Measurements from ENCODE around the gene LEFTY2.
A peak's percentile ranks its signal among the peaks of the same experiment; 100 is the strongest.
"Not testable (repeated sequence)": the region's sequence is repeated elsewhere in the genome, so short reads cannot be mapped to it uniquely, and the experiment has no call there.

The LEFTY2 gene

GRCh38 chr1:225953315-225953714 is 12.3 kb upstream of the LEFTY2 start:
- DNase-seq: no peak

GRCh38 chr1:225950905-225951497 is 10.0 kb upstream of the LEFTY2 start:
- no peak for DNase-seq

DNA sequence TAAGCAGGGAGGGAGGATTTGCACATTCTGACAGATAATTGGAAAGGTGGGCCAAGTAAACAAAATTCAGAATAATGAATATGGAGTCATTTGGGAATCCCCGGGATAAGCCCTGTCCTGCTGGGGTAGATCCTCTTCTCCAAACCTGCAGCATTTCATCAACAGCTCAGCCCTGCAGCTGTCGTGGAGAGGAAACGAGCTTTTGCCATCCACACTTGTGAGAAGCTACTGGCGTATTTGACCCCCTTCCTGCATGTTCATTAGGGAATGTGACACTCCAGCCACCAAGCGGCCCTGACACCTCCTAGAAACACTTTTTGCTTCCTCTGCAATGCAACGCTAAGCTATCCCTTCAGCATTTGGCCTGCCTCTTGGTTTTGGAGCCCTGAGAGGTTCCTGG is 8.0 kb upstream of the LEFTY2 start:
- DNase-seq: no peak

DNA sequence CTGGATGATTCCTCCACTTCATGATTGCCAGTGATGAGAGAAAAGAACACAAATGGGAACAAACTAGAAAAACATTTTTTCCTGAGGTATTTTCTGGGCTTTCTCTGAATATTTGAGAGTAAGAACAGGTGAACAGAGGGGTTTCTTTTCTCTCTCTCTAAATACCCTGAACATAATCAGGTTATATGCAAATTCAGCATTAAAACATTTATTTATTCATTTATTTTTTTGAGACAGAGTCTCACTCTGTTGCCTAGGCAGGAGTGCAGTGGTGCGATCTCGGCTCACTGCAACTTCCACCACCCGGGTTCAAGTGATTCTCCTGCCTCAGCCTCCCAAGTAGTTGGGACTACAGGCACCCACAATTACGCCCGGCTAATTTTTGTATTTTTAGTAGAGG is 5.8 kb upstream of the LEFTY2 start:
- no peak for DNase-seq

GRCh38 chr1:225946082-225946620 is 5.1 kb upstream of the LEFTY2 start:
- no peak for DNase-seq

DNA sequence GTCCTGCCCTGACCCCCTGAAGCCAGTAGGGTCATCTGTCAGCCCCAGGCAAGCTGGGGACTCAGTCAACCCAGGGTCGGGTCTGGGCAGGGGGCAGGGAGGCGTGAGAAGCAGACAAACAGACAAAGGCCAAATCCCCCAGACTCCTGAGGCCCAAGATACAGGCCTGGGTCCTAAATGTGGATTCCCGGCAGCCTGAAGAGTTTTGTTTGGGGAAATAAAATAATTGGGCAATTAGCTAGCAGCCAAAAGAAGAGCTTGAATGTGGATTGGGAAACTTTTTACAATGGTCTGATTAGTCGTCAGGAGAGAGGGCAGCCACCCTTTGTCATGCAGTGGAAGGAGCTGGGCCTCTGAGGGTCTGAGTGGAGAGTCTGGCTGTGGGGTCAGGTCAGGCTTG is 4.5 kb upstream of the LEFTY2 start:
- no peak for DNase-seq

- DNase-seq: no peak
Observed at GRCh38 chr1:225944951-225945350, 3.9 kb upstream of the LEFTY2 start.

DNA sequence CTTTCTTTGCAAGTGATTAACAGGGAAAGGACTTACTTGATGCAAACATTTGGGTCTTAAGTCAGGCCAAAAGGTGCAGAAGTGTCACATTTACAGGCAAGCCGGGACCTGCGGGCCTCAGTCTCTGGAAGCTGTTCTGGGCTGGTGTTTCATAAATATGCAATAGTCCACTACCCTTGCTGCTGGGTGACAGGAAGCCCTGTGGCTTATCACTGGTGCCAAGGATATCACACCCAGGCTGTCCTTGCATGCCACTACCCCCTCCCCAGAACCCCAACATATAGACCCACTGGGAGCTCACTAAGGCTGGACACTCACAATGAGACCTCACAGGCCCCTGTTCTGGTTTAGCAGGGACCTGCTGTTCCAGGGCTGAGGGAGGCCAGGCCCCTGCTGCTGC is 3.4 kb upstream of the LEFTY2 start:
- no peak for DNase-seq

GRCh38 chr1:225943582-225943981 is 2.6 kb upstream of the LEFTY2 start:
- DNase-seq: no peak

- no peak for DNase-seq
Observed at GRCh38 chr1:225942574-225942973, 1.6 kb upstream of the LEFTY2 start.

GRCh38 chr1:225941942-225942222 is 862 bp upstream of the LEFTY2 start:
- no peak for DNase-seq

- DNase-seq: no peak
Observed at GRCh38 chr1:225940385-225941151, 452 bp downstream of the LEFTY2 start.

DNA sequence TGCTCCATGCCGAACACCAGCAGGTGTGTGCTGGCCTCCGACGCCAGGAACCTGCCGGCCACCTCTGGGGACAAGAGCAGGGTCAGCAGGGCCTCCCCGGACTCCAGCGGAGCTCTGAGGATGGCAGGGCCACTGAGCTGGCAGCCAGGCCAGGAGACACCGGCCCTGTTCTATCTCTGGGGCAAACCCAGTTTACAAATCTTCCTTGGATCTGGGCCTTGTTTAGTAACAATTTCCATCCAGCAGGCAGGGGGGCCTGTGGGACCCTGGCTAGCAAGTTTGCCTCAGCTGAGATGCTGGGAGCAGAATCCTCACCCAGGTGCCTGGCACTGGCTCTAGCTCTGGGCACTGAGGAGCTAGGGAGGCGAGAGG is 1.1 kb downstream of the LEFTY2 start:
- DNase-seq: not testable (repeated sequence)

DNA sequence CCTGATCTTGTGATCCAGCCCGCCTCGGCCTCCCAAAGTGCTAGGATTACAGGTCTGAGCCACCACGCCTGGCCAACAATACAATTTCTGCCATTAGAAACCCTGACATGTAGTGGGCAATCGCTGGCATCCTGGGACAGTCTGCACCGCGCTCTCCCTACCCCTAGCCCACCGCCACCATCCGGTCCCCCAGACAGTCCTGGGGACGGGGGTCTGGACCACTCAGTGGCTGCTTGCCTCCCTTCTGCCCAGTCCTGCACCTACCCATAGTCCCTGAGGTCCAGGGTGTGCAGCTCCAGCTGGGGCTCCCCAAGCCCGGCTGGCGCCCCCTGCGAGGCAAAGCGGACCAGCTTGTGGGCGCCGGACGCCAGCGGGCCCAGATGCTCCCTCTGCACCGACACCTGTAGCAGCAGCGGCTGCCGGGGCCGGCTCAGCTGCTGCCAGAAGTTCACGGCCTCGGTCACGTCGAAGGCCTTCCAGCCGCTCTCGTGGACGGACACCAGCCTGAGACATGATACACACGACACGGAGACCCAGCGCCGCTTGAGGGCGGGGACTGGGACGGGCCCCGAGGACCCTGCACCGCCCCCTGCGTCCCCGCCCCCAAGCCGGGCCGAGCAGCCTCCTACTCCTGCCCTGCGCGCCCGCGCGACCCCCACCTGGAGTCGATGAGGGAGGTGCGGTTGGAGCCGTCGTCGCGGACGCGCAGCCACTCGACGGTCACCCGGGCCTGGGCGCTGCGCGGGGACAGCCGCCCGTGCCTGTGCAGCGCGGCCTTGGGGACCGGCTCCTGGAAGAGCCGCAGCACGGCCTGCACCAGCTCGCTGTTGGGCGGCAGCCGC is 1.7 kb downstream of the LEFTY2 start:
- DNase-seq: not testable (repeated sequence)

DNA sequence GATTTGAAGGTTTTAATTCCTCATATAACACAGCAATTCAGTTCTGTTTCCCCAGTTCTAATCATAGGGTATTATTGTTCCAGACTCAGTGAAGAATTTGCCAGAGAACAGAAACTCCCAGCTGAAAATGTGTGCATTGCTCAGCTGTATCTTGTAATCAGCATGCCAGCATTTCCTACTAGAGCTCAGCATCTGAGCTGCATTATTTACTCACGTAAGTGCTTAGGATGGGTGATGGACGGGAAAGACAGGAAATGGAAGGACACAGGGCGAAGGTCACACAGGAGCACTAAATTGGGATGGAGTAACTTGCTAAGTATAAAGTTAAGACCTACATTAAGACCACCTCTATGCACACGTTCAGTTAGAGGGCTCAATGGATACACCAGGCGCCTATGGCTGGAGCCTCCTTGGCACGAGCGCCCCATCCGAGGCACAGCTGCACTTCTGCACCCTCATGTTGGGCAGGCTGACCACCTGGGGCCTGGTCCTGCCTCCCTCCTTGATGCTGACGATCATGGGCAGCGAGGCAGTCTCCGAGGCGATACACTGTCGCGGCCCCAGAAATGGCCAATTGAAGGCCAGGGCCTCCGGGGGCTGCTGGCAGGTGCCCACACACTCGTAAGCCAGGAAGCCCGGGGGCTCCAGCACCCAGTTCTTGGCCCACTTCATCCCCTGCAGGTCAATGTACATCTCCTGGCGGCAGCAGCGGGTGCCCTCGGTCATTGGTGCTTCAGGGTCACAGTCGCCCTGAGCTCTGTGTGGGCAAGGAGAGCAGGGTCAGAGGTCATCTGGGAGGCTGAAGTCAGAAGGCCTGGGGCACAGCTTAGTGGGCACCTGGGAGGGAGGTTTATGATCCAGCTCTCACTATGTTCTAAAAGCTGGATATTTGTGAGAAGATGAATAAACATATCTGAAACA is 3.7 kb downstream of the LEFTY2 start:
- no peak for DNase-seq

- DNase-seq: no peak
Observed at GRCh38 chr1:225936523-225936922, 4.5 kb downstream of the LEFTY2 start.

GRCh38 chr1:225936086-225936485 is 4.9 kb downstream of the LEFTY2 start:
- not testable (repeated sequence) for DNase-seq

- DNase-seq: peak; percentile 2
Observed at GRCh38 chr1:225934711-225935110, 6.3 kb downstream of the LEFTY2 start.

GRCh38 chr1:225933072-225933471 is 7.9 kb downstream of the LEFTY2 start:
- DNase-seq: peak; percentile 64

DNA sequence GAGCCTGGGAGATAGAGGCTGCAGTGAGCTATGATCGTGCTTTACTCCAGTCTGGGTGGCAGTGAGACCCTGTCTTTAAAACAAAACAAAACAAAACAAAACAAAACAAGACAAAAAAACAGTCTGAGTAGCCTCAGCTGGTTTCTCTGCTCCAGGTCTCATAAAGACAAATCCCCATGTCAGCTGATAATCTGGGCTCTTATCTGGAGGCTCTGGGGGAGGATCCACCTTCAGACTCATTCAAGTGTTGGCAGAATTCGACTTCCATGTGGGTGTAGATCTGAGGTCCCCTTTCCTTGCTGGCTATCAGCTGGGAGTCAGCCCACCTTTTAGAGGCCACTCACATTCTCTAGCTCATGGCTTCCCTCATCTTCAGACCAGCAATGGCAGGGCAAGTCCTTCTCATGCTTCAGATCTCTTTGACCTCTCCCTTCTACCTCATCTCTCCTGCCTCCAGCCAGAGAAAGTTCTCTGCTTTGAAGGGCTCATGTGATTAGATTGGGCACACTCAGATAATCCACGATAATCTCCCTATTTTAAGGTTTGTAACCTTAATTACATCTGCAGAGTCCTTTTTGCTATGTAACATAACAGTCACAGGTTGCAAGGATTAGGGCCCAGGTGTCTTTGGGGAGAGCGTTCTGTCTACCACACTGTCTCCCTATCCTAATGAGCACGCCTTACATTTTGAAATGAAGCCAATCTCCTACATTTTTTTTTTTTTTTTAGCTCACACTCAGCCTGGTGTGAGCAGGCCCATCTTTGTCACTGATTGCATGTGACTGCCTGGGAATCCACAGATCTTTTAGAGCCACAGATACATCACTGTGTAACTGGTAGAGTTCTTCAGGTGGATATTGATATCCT is 9.5 kb downstream of the LEFTY2 start:
- no peak for DNase-seq

- no peak for DNase-seq
Observed at GRCh38 chr1:225930566-225930965, 10.5 kb downstream of the LEFTY2 start.

GRCh38 chr1:225929462-225929861 is 11.6 kb downstream of the LEFTY2 start:
- not testable (repeated sequence) for DNase-seq

All from HCEC 1CT (cell line).